ENCODE data around the gene TXNRD2. TPM values are rescaled to one million over a fixed set of nuclear protein-coding genes. Genes with fewer than 3 reads are reported as not detected.

Gene TXNRD2
- total and polyA plus RNA-seq, 5 donors, result 18.7 to 32.9 (median 26.6) TPM

DNA sequence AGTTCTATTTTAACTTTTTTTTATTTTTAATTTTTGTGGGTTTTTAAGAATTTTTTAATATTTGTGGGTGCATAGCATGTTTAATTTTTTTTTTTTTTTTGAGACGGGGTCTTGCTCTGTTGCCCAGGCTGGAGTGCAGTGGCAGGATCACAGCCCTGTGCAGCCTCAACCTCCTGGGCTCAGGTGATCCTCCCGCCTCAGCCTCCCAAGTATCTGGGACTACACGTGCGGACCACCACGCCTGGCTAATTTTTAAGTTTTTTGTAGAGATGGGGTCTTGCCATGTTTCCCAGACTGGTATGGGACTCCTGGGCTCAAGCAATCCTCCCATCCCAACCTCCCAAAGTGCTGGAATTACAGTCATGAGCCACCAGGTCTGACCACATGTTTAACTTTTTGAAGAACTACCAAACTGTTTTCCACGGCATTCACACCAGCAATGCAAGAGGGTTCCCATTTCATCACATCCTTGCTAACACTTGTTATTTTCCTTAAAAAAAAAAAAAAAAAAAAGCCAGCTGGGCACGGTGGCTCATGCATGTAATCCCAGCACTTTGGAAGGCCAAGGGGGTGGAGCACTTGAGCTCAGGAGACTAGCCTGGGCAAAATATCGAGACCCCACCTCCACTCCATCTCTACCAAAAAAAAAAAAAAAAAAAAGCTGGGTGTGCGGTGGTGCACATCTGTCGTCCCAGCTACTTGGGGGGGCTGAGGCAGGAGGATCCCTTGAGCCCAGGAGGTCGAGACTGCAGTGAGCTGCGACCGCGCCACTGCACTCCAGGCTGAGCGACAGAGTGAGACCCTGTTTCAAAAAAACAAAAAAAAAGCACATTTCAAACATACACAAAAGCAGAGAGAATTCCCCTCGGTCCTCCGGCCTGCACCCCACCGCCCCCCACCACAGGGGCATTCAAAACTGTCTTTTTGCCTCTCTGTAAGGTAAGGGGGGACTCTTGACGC lies 16.7 kb upstream of the TXNRD2 start:
- peak in 2 of 3 donors; percentile 60 to 80 for DNase-seq
- peaks cover 2% of the 10 kb centered on the region for H3K4me1 ChIP-seq (ENCODE audit: control insufficient read depth, insufficient read depth, low read length)
- ATAC-seq, result peak in 1 of 2 donors; percentile 0

GRCh38 chr22:19957445-19957844 lies 15.8 kb upstream of the TXNRD2 start:
- H3K27me3 ChIP-seq (ENCODE audit: control insufficient read depth, insufficient read depth), result no peaks in the 10 kb centered on the region
- no peak overlapping the region for H3K27ac ChIP-seq (ENCODE audit: low read length)
- intact Hi-C loops (cut with DNase I), result loop anchor here in 1 of 4 donors (10.0 kb wide), 1 partner anchor 57 kb away; the partner anchor contains the start of gene ARVCF
- 91% methylated on average over 9 of the region's 9 CpGs for whole genome bisulfite sequencing
- ATAC-seq, result no peak
- no peaks in the 10 kb centered on the region for H3K9me3 ChIP-seq (ENCODE audit: control insufficient read depth, low read length)
- H3K4me3 ChIP-seq (ENCODE audit: low read length), result no peak overlapping the region
- peaks cover 2% of the 10 kb centered on the region for H3K4me1 ChIP-seq (ENCODE audit: control insufficient read depth, insufficient read depth, low read length)
- peak in 2 of 3 donors; percentile 49 to 58 for DNase-seq

More for the DNA sequence above, 16.7 kb upstream of the TXNRD2 start:
- no peak overlapping the region for H3K27ac ChIP-seq (ENCODE audit: low read length)
- intact Hi-C loops (cut with DNase I), result loop anchor here in 1 of 4 donors (10.0 kb wide), 1 partner anchor 56 kb away; the partner anchor contains the start of gene ARVCF
- H3K27me3 ChIP-seq (ENCODE audit: control insufficient read depth, insufficient read depth), result no peaks in the 10 kb centered on the region
- no peaks in the 10 kb centered on the region for H3K9me3 ChIP-seq (ENCODE audit: control insufficient read depth, low read length)
- no peak overlapping the region for H3K4me3 ChIP-seq (ENCODE audit: low read length)
- 80% methylated on average over 19 of the region's 19 CpGs for WGBS

DNA sequence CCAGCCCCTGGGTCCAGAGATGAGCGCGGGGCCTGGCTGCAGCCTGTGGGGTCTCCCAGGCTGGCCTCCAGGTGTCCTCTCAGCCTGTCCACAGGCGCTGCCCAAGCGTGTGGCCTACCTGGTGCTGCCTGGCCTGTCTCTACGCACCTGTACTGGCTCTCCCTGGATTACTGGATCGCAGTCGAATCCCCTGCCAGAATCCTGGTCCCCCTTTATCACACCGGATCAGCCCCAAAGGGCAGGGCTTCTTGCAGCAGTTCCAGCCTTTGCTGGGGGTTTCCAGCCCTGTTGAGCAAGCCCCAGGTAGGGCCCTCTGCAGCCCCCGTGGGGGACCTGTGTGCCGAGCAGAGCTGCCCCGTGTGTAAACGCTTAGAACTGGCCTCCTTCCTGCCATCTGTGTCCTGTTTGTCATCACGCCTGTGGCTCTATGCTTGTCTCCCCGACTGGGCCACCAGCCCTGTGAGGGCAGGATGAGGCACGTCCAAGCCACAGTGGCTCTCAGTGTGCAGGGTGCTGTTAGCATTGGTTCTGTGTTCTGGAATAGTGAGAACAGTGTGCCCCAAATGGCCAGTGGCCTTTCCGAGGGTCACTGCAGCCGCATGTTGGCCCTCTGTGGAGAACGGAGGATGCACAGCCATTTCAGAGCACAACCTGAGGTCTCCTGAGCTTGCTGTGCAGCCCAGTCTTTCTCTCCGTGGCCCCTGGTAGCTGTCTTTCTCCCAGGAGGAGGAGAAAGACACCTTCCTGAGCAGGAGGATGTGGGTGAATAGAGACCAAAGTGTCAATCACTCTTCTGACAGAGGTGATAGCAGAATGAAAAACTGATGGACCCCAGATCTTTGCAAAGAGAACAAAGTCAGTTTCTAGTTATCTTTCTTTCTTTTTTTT lies 13.9 kb upstream of the TXNRD2 start:
- peak in 2 of 3 donors; percentile 45 to 47 for DNase-seq
- H3K27ac ChIP-seq (ENCODE audit: low read length), result peak overlapping the region; percentile 8
- H3K27me3 ChIP-seq (ENCODE audit: control insufficient read depth, insufficient read depth), result no peaks in the 10 kb centered on the region
- H3K4me3 ChIP-seq (ENCODE audit: low read length), result no peak overlapping the region
- ATAC-seq, result no peak
- H3K4me1 ChIP-seq (ENCODE audit: control insufficient read depth, insufficient read depth, low read length), result peaks cover 3% of the 10 kb centered on the region
- WGBS, result 61% methylated on average over 19 of the region's 19 CpGs
- intact Hi-C loops (cut with DNase I), result loop anchor here in 1 of 4 donors (10.0 kb wide), 1 partner anchor 59 kb away; the partner anchor contains the start of gene ARVCF
- H3K9me3 ChIP-seq (ENCODE audit: control insufficient read depth, low read length), result no peaks in the 10 kb centered on the region

DNA sequence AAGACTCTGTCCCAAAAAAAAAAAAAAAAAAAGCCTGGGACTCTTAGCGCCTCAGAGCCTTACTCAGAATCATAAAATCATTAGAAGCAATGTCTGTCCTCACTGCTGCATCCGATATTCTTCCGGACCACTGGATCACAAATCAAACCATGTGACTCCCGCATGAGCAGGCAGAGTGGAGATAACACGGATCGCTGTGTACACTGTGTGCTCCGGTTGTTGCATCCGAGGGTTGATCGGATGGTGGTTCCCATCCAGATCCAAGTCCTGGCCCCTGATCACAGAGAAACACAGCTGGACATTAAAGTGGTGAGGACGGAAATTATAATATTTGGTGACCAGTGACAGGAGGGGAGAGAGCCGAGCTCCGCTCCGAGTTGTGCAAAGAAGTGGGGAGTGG lies 9.7 kb upstream of the TXNRD2 start:
- ATAC-seq (peak; percentile 4 to 25), DNase-seq (peak in 1 of 3 donors; percentile 60)
- WGBS, result 64% methylated on average over 13 of the region's 13 CpGs
- Histone ChIP-seq H3K27ac (ENCODE audit: low read length) (peak overlapping the region; percentile 69), H3K4me3 (ENCODE audit: low read length) (no peak overlapping the region), H3K4me1 (ENCODE audit: control insufficient read depth, insufficient read depth, low read length) (peaks cover 3% of the 10 kb centered on the region), H3K27me3 (ENCODE audit: control insufficient read depth, insufficient read depth) (no peaks in the 10 kb centered on the region), H3K9me3 (ENCODE audit: control insufficient read depth, low read length) (no peaks in the 10 kb centered on the region)
- intact Hi-C loops (cut with DNase I), result loop anchor here in 1 of 4 donors (10.0 kb wide), 1 partner anchor 63 kb away; the partner anchor contains the start of gene ARVCF

DNA sequence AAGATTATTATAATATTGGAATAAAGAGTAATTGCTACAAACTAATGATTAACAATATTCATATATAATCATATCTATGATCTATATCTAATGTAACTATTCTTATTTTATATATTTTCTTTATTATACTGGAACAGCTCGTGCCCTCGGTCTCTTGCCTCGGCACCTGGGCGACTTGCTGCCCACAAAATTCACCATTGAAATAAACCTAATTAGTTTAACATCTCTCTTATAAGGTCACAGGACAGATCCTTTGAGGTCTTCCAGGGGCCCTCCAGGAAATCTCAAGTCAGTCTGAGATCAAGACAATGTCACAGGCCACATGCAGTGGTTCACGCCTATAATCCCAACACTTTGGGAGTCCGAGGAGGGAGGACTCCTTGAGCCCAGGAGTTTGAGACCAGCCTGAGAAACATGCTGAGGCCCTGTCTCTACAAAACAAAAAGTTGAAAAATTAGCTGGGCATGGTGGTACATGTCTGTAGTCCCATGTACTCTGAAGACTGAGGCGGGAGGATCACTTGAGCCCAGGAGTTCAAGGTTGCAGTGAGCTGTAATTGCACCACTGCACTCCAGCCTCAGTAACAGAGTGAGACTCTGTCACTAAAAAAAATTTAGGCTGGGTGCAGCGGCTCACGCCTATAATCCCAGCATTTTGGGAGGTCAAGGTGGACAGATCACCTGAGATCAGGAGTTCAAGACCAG lies 6.6 kb upstream of the TXNRD2 start:
- no peak overlapping the region for H3K4me3 ChIP-seq (ENCODE audit: low read length)
- WGBS, result 83% methylated on average over 9 of the region's 9 CpGs
- DNase-seq, result no peak
- ATAC-seq, result no peak
- intact Hi-C loops (cut with DNase I), result no loop called here
- H3K9me3 ChIP-seq (ENCODE audit: control insufficient read depth, low read length), result no peaks in the 10 kb centered on the region
- H3K27ac ChIP-seq (ENCODE audit: low read length), result no peak overlapping the region
- H3K4me1 ChIP-seq (ENCODE audit: control insufficient read depth, insufficient read depth, low read length), result peaks cover 4% of the 10 kb centered on the region
- H3K27me3 ChIP-seq (ENCODE audit: control insufficient read depth, insufficient read depth), result no peaks in the 10 kb centered on the region

DNA sequence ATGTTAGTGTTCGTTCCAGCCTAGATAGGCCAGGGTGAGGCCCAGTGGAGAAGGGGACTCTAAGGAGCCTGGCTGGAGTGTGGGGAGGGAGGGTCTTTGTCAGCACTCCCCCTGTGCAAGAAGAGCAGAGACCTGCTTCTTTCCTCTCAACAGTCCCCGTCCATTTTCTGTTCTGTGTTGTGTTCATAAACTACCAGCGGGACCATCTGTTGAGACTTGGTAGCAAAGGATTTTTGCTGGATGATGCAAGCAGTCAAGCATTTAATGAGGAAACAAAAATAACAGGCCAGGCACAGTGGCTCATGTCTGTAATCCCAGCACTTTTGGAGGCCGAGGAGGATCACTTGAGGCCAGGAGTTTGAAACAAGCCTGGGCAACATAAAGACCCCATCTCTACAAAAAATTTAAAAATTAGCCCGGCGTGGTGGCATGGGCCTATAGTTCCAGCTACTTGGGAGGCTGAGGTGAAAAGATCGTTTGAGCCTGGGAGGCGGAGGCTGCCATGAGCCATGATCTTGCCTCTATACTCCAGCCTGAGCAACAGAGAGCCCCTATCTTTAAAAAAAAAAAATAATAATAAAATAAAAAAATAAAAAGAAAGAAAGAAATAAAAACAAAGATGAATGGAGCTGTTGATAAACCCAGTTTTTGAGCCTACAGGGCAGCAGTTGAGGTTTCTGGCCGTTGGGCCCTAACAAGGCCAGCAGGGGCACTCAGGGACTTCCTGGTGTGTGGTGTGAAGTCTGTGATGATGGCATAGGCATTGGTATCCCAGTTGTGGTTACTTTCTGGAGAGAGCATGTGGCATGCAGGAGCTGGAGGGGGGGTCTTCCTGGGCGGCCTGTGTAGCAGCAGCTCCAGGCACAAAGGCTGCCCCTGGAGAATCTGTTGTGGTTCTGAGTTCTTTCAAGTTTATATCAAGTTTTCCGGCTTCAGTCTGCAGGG lies 1.7 kb upstream of the TXNRD2 start:
- Histone ChIP-seq H3K27ac (ENCODE audit: low read length) (peak overlapping the region; percentile 99), H3K9me3 (ENCODE audit: control insufficient read depth, low read length) (no peaks in the 10 kb centered on the region), H3K4me3 (ENCODE audit: low read length) (peak overlapping the region; percentile 92), H3K27me3 (ENCODE audit: control insufficient read depth, insufficient read depth) (no peaks in the 10 kb centered on the region), H3K4me1 (ENCODE audit: control insufficient read depth, insufficient read depth, low read length) (peaks cover 4% of the 10 kb centered on the region)
- ATAC-seq (peak; percentile 48 to 52), DNase-seq (peak in 1 of 3 donors; percentile 49)
- WGBS, result 49% methylated on average over 11 of the region's 11 CpGs
- intact Hi-C loops (cut with DNase I), result no loop called here

DNA sequence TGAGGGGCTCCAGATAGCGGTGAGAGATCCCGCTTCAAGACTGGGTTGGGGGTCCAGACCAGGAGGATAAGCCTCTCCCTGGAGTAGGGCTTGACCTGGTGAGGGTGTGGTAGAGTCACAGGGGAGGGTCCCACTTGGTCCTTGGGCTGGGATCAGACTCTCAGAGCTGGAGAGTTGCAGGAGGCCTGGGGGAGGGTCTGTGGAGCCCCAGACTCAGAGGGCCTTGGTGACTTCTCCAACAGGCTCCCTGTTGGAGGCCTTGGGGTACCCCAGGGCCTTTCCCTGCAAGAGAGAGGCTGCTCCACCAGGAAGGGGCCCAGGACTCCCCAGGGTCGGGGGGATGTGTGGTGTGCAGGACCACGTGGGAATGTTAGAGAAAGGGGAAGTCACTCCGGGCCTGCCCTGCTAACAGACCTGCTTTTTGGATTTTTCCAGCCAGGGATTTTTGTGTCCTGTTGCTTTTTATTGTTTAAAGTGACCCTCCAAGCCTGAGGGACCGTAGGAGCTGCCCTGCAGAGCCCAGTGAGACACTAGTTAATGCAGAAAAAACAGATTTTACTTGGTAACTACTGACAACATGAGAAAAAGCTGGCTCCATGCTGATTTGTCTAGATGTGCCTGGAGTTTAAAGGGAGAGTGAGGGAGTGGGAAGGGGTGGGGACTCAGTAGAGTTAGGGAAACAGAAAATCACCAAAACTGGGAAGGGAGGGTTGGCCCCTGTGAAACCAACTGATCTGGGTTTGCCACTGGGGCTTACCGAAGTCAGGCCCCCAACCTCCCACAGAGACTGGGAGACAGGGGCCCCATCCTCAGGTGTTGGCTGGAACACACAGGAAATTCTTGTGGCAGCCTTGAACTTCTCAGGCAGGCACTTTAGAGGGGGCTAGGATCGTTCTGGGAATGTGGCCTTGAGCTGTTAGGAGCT lies 801 bp upstream of the TXNRD2 start:
- DNase-seq, result peak in 1 of 3 donors; percentile 69
- H3K27ac ChIP-seq (ENCODE audit: low read length), result peak overlapping the region; percentile 99
- peak overlapping the region; percentile 92 for H3K4me3 ChIP-seq (ENCODE audit: low read length)
- ATAC-seq, result peak; percentile 69 to 79
- 3% methylated on average over 8 of the region's 8 CpGs for WGBS
- no peaks in the 10 kb centered on the region for H3K27me3 ChIP-seq (ENCODE audit: control insufficient read depth, insufficient read depth)
- intact Hi-C loops (cut with DNase I), result no loop called here
- H3K4me1 ChIP-seq (ENCODE audit: control insufficient read depth, insufficient read depth, low read length), result peaks cover 4% of the 10 kb centered on the region
- H3K9me3 ChIP-seq (ENCODE audit: control insufficient read depth, low read length), result no peaks in the 10 kb centered on the region

- peak in 1 of 3 donors; percentile 52 for DNase-seq
- Histone ChIP-seq H3K27ac (ENCODE audit: low read length) (no peak overlapping the region), H3K4me1 (ENCODE audit: control insufficient read depth, insufficient read depth, low read length) (peaks cover 4% of the 10 kb centered on the region), H3K27me3 (ENCODE audit: control insufficient read depth, insufficient read depth) (no peaks in the 10 kb centered on the region), H3K9me3 (ENCODE audit: control insufficient read depth, low read length) (no peaks in the 10 kb centered on the region), H3K4me3 (ENCODE audit: low read length) (peak overlapping the region; percentile 92)
- 70% methylated on average over 21 of the region's 21 CpGs for WGBS
- intact Hi-C loops (cut with DNase I), result no loop called here
- ATAC-seq, result peak in 1 of 2 donors; percentile 12
Measured at GRCh38 chr22:19940536-19941364, 868 bp downstream of the TXNRD2 start.

Measured in right cardiac atrium (tissue), 5 donors.